ENCODE data around the gene CCT7. TPM values are rescaled to one million over a fixed set of nuclear protein-coding genes. Genes with fewer than 3 reads are reported as not detected.

CCT7 gene
- total and polyA plus RNA-seq, 2 donors (not counting 3 experiments of a cell fraction or from before 2014, with no cell fraction given): 343 to 362 TPM

DNA sequence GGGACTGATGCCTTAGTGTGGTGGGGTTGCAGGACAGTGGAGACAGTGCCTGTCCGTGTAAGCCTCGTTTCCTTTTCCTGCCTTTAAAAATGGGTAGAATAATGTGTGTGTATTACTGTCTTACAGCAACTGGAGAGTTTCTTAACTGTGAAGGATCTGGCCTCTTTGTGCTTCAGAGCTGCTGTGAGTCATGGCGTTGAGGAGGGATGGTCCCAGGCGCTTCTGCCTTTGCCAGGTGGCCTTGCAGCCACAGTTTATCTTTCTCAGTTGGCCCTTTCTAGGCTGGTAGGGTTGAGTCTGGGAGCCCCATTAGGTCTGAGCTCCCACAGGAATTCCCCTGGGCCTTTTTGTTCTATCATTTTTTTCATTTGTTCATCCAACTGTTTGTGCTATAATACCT lies 10.3 kb upstream of the CCT7 start:
- DNase-seq (ENCODE audit: low read depth, low spot score): no peak
- Histone ChIP-seq H3K4me3 (replicated peaks in 1 of 3; ENCODE audit: insufficient read depth in 1 of 3, low read depth in 1 of 3, low read length in 3 of 3) (no peak overlapping the region), H2AFZ (ENCODE audit: low read depth, low read length) (no peak overlapping the region), H3K9me3 (replicated peaks; ENCODE audit: control insufficient read depth, insufficient read depth, low read length) (no peaks in the 10 kb centered on the region), H3K9ac (replicated peaks; ENCODE audit: extremely low read depth, insufficient read depth, low read length) (no peak overlapping the region), H3K79me2 (ENCODE audit: control insufficient read depth, insufficient read depth, low read length) (no peaks in the 10 kb centered on the region), H4K20me1 (replicated peaks; ENCODE audit: control insufficient read depth, extremely low read depth, insufficient read depth, low read length) (no peaks in the 10 kb centered on the region), H3K36me3 (ENCODE audit: control insufficient read depth in 2 of 2, extremely low read depth in 1 of 2, insufficient read depth in 2 of 2, low read length in 2 of 2) (peaks cover 2 to 13% of the 10 kb centered on the region in 2 experiments), H3K9me1 (replicated peaks; ENCODE audit: control insufficient read depth, extremely low read depth, insufficient read depth, low read length) (no peaks in the 10 kb centered on the region), H3K27ac (ENCODE audit: insufficient read depth, low read depth, low read length) (no peak overlapping the region), H3K27me3 (ENCODE audit: control insufficient read depth in 2 of 2, insufficient read depth in 2 of 2, low read length in 2 of 2) (no peaks in the 10 kb centered on the region), H3K4me1 (ENCODE audit: control insufficient read depth, extremely low read depth, insufficient read depth, low read length) (no peaks in the 10 kb centered on the region), H3K4me2 (ENCODE audit: insufficient read depth, low read length) (no peak overlapping the region)
- no peak for TF ChIP-seq JUN (IDR thresholded peaks at IDR 0.05; ENCODE audit: borderline replicate concordance, insufficient read depth, insufficient read length, low read depth)
- TF ChIP-seq EZH2 (IDR thresholded peaks at IDR 0.05; ENCODE audit: borderline replicate concordance, low read depth, low read length, severe bottlenecking): no peak
- TF ChIP-seq POLR2A (IDR thresholded peaks at IDR 0.05; ENCODE audit: low read depth, low read length): no peak
- TF ChIP-seq MYC (IDR thresholded peaks at IDR 0.05; ENCODE audit: low read depth, low read length): no peak
- no peak for TF ChIP-seq POLR2AphosphoS5 (IDR thresholded peaks at IDR 0.05; ENCODE audit: insufficient read depth, low read depth, low read length)
- TF ChIP-seq, protein P1, sequence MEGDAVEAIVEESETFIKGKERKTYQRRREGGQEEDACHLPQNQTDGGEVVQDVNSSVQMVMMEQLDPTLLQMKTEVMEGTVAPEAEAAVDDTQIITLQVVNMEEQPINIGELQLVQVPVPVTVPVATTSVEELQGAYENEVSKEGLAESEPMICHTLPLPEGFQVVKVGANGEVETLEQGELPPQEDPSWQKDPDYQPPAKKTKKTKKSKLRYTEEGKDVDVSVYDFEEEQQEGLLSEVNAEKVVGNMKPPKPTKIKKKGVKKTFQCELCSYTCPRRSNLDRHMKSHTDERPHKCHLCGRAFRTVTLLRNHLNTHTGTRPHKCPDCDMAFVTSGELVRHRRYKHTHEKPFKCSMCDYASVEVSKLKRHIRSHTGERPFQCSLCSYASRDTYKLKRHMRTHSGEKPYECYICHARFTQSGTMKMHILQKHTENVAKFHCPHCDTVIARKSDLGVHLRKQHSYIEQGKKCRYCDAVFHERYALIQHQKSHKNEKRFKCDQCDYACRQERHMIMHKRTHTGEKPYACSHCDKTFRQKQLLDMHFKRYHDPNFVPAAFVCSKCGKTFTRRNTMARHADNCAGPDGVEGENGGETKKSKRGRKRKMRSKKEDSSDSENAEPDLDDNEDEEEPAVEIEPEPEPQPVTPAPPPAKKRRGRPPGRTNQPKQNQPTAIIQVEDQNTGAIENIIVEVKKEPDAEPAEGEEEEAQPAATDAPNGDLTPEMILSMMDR (IDR thresholded peaks at IDR 0.05; ENCODE audit: extremely low read depth in 1 of 2, insufficient read depth in 1 of 2, low read depth in 1 of 2, low read length in 2 of 2): no peak
- no peak for TF ChIP-seq FOS (IDR thresholded peaks at IDR 0.05; ENCODE audit: borderline replicate concordance, insufficient read depth, low read length)
- TF ChIP-seq GATA2 (IDR thresholded peaks at IDR 0.05; ENCODE audit: insufficient read depth, insufficient read length, low read depth, low read length): no peak
- TF ChIP-seq, protein P2, sequence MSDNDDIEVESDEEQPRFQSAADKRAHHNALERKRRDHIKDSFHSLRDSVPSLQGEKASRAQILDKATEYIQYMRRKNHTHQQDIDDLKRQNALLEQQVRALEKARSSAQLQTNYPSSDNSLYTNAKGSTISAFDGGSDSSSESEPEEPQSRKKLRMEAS (IDR thresholded peaks at IDR 0.05; ENCODE audit: insufficient read depth, insufficient read length): no peak
- intact Hi-C loops (cut with micrococcal nuclease): no loop called here
- dilution Hi-C loops (cut with MboI; ENCODE audit: extremely low pct_ligation_motif_present, low sequenced_read_pairs): no loop called here
- no peak for FAIRE-seq
- ChIA-PET CTCF (interaction anchor here (2.8 kb wide), 1 partner anchor 11 kb away, joined by 10 read pairs; no protein-coding TSS in a partner anchor), POLR2A (no interaction called here)
- no TSS peak for BruUV-seq (replicated peaks)

Data from endothelial cell of umbilical vein (primary cell).